ENCODE measurements around the gene THOC6.

DNA sequence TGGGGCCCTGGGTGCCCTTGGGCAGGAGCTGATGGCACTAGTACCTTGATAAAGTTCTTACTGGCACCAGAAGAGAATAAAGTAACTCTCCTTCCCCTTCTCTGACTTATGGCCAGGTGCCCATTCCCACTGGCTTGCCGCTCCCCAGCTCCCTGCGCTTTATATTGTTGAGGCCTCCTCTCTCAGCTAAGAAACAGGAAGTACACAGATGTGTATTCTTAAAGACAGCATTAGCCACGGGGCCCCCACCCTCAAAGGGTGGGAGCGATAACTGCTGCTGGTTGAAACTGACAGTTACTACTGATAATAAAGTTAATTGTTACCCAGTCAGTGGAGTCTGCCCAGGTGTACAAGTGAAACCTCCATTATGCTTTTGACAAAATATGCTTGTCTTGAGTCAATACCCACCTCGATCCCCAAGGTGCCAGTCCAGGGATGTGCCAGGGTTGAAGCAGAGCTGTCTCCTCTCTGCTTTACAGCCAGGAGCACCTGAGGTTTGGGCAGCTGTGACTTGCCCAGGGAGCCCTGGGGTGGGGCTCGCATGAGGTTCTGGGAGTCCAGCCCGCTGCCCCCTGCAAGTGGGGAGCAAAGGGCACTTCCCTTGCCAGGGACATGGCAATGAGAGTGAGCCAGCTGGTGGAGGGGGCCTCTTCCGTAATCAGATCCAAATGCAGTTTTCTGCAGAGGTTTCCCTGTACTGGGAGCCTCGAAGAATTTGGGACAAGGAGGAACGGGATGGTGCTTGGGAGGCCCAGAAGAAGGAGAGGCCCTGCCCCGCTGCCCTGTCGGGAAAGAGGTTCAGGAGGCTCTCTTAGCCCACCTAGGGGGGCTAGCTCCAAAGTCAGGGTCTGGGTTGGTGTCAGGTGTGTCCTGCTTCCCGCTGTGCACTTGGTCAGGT is 16.5 kb upstream of the THOC6 start:
- TF ChIP-seq, protein P1, sequence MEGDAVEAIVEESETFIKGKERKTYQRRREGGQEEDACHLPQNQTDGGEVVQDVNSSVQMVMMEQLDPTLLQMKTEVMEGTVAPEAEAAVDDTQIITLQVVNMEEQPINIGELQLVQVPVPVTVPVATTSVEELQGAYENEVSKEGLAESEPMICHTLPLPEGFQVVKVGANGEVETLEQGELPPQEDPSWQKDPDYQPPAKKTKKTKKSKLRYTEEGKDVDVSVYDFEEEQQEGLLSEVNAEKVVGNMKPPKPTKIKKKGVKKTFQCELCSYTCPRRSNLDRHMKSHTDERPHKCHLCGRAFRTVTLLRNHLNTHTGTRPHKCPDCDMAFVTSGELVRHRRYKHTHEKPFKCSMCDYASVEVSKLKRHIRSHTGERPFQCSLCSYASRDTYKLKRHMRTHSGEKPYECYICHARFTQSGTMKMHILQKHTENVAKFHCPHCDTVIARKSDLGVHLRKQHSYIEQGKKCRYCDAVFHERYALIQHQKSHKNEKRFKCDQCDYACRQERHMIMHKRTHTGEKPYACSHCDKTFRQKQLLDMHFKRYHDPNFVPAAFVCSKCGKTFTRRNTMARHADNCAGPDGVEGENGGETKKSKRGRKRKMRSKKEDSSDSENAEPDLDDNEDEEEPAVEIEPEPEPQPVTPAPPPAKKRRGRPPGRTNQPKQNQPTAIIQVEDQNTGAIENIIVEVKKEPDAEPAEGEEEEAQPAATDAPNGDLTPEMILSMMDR (IDR thresholded peaks at IDR 0.05) = no peak
- TF ChIP-seq, protein P2, sequence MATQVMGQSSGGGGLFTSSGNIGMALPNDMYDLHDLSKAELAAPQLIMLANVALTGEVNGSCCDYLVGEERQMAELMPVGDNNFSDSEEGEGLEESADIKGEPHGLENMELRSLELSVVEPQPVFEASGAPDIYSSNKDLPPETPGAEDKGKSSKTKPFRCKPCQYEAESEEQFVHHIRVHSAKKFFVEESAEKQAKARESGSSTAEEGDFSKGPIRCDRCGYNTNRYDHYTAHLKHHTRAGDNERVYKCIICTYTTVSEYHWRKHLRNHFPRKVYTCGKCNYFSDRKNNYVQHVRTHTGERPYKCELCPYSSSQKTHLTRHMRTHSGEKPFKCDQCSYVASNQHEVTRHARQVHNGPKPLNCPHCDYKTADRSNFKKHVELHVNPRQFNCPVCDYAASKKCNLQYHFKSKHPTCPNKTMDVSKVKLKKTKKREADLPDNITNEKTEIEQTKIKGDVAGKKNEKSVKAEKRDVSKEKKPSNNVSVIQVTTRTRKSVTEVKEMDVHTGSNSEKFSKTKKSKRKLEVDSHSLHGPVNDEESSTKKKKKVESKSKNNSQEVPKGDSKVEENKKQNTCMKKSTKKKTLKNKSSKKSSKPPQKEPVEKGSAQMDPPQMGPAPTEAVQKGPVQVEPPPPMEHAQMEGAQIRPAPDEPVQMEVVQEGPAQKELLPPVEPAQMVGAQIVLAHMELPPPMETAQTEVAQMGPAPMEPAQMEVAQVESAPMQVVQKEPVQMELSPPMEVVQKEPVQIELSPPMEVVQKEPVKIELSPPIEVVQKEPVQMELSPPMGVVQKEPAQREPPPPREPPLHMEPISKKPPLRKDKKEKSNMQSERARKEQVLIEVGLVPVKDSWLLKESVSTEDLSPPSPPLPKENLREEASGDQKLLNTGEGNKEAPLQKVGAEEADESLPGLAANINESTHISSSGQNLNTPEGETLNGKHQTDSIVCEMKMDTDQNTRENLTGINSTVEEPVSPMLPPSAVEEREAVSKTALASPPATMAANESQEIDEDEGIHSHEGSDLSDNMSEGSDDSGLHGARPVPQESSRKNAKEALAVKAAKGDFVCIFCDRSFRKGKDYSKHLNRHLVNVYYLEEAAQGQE (IDR thresholded peaks at IDR 0.05; ENCODE audit: insufficient read depth in 1 of 2, low read depth in 2 of 2, low read length in 1 of 2) = no peak
- TF ChIP-seq SIN3A (IDR thresholded peaks at IDR 0.05; ENCODE audit: borderline replicate concordance, insufficient read depth, low read depth, low read length) (no peak), POLR2AphosphoS5 (IDR thresholded peaks at IDR 0.05; ENCODE audit: low read depth, low read length) (no peak), TCF7L2 (IDR thresholded peaks at IDR 0.05; ENCODE audit: low read depth, low read length) (no peak)
